ENCODE measurements around the gene LRRC3. TPM values are rescaled to one million over a fixed set of nuclear protein-coding genes. Genes with fewer than 3 reads are reported as not detected.

The LRRC3 gene
- total and polyA plus RNA-seq, 2 of the 4 experiments (the other 2 are of a cell fraction): under 0.01 to 0.38 TPM

- dilution Hi-C loops (cut with HindIII; ENCODE audit: low sequenced_read_pairs, unreplicated experiment): no loop called here
- Histone ChIP-seq H2BK120ac (ENCODE audit: low read depth, low read length) (no peak overlapping the region), H3K9me3 (ENCODE audit: control insufficient read depth, insufficient read depth, low read length) (peaks cover 24% of the 10 kb centered on the region), H2BK5ac (ENCODE audit: low read depth, low read length, poor library complexity, severe bottlenecking) (no peak overlapping the region), H2BK15ac (ENCODE audit: low read depth, low read length) (no peak overlapping the region), H3K23ac (ENCODE audit: low read depth, low read length) (no peak overlapping the region), H3K56ac (ENCODE audit: extremely low read depth, insufficient read depth, low read length) (no peak overlapping the region), H3K14ac (replicated peaks; ENCODE audit: low read depth, low read length) (no peak overlapping the region), H2AFZ (replicated peaks; ENCODE audit: low read length, poor library complexity) (no peak overlapping the region), H4K91ac (ENCODE audit: insufficient read depth, low read depth, low read length) (no peak overlapping the region), H3K27ac (ENCODE audit: insufficient read depth, low read length) (no peak overlapping the region), H4K5ac (ENCODE audit: low read depth, low read length) (no peak overlapping the region), H3K9me1 (ENCODE audit: insufficient read depth, low read length) (no peaks in the 10 kb centered on the region), H4K20me1 (ENCODE audit: insufficient read depth, low read length) (no peaks in the 10 kb centered on the region), H3K36me3 (ENCODE audit: control insufficient read depth, insufficient read depth, low read length) (no peaks in the 10 kb centered on the region), H3K79me1 (ENCODE audit: low read depth in 1 of 2, low read length in 2 of 2) (no peaks in the 10 kb centered on the region), H2AK5ac (ENCODE audit: low read depth, low read length) (no peak overlapping the region), H3K4ac (ENCODE audit: low read depth, low read length) (no peak overlapping the region), H4K8ac (ENCODE audit: low read depth in 2 of 2, low read length in 2 of 2) (no peak overlapping the region), H3K4me1 (ENCODE audit: control insufficient read depth, insufficient read depth, low read length) (no peaks in the 10 kb centered on the region), H3K9ac (ENCODE audit: low read depth, low read length) (no peak overlapping the region), H2AK9ac (replicated peaks; ENCODE audit: low read depth, low read length, poor library complexity) (no peak overlapping the region), H3K4me2 (ENCODE audit: low read depth, low read length) (no peak overlapping the region), H3K27me3 (ENCODE audit: control insufficient read depth, insufficient read depth, low read length) (peaks cover 23% of the 10 kb centered on the region), H3K4me3 (ENCODE audit: insufficient read depth, low read depth, low read length) (no peak overlapping the region), H3K18ac (ENCODE audit: low read depth, low read length) (no peak overlapping the region), H2BK20ac (ENCODE audit: low read depth, low read length) (no peak overlapping the region)
- BruUV-seq (replicated peaks): no TSS peak
- no peak for DNase-seq
- 43% methylated on average over 1 of the region's 13 CpGs; no CpG with 5 or more reads in 1 of the 2 experiments for WGBS, 2 experiments (ENCODE audit: extremely low coverage in 2 of 2, insufficient read length in 1 of 2)
- in situ Hi-C loops (cut with MboI; ENCODE audit: low sequenced_read_pairs): no loop called here
- no peak for ATAC-seq (ENCODE audit: low read depth)
- no peak for TF ChIP-seq CEBPB (IDR thresholded peaks at IDR 0.05; ENCODE audit: low read depth, low read length)
- no peak for TF ChIP-seq ELK1 (IDR thresholded peaks at IDR 0.05; ENCODE audit: borderline replicate concordance, low read depth, low read length)
- TF ChIP-seq CHD1 (IDR thresholded peaks at IDR 0.05; ENCODE audit: low read depth, low read length): no peak
- TF ChIP-seq RAD21 (IDR thresholded peaks at IDR 0.05; ENCODE audit: low read length): no peak
- no peak for TF ChIP-seq CTCF (conservative IDR thresholded peaks at IDR 0.05; ENCODE audit: low read depth, low read length)
- no peak for TF ChIP-seq RCOR1 (IDR thresholded peaks at IDR 0.05; ENCODE audit: insufficient replicate concordance, low read length)
- no peak for TF ChIP-seq NFE2L2 (IDR thresholded peaks at IDR 0.05; ENCODE audit: low read depth, low read length)
- intact Hi-C loops (cut with micrococcal nuclease): no loop called here
- ChIA-PET POLR2A (ENCODE audit: unreplicated experiment) (no interaction called here), CTCF (no interaction called here)
Observed at GRCh38 chr21:44494956-44495355, 39.6 kb downstream of the LRRC3 start.

Data from IMR-90 (cell line).